ENCODE data around the gene DDX31. TPM values are rescaled to one million over a fixed set of nuclear protein-coding genes. Genes with fewer than 3 reads are reported as not detected.

Gene DDX31
- total RNA-seq = 7.6 and 13.3 TPM in 2 replicates

DNA sequence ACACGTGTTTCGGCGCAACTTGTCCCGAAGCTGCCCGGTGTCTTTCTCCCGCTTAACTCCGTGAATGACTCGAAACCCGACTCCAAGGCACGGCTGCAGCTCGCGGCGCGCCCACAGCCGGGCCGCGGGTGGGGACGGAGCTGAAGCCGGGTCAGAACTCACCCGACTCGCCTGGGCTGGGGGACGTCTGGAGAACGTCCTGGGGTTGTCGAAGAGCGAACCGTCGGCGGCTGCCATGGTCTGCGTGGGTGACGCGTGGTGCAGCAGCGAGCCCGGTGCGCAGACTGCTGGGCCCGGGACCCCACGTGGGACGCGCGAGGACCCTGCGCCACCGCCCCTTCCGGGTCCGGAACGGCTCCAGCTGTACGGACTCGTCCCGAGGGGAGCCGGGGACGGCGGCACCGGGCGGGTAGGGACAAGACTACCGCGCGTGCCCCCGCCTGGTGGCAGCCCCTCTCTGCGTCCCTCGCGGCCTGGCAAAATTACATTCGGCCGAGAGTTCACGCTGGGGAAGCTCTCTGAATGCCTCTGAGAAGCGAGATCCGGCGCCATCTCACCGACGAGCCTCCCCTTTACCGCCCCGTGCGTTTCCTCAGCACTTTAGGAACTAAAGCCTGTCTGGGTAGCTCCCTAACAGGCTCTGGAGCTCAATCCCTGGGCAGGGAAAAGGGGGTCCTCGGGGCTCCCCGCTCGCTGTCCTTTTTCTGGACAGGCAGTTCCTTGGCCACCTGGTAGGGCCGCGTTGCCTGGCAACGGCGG is at the start of gene DDX31:
TSS of gene DDX31 (minus strand) at position 286 of the 759 bp plus-strand sequence. CDS start at position 237, 49 bp downstream.

DNA sequence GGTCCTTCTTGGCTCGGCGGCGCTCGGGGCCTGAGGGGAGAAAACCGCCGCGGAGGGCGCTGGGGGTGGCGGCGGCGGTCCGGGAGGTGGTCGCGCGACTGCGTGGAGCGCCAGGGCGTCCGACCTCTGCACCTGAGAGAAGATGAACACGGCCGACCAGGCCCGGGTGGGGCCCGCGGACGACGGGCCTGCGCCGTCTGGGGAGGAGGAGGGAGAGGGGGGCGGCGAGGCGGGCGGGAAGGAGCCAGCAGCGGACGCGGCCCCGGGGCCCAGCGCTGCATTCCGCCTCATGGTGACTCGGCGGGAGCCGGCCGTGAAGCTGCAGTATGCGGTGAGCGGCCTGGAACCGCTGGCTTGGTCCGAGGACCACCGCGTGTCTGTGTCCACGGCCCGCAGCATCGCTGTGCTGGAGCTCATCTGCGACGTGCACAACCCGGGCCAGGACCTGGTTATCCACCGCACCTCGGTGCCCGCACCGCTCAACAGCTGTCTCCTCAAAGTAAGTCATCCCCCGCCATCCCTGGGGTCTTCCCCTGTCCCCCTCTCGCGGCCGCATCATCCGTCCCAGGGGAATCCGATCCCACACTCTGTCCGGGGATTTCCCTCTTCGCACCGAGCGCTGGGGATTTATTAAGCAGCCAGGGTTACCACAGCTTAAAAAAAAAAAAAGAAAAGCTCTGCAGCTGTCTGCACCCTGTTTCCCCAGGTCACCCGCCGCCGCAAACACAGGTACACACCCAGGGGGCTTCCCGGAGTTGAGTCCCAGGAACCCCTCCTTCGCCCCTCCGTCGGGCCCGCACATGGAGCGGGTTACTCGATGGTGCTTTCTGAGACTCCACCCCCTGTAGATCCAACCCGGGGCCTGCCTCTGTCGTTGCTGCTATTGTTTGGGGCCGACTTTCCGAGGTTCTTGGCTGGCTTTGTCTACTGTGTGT is 941 bp upstream of the DDX31 start, which contains the start of gene GTF3C4:
TSS of gene GTF3C4 (plus strand) at position 8 of the 935 bp plus-strand sequence. CDS start at position 143, 135 bp downstream.

DNA sequence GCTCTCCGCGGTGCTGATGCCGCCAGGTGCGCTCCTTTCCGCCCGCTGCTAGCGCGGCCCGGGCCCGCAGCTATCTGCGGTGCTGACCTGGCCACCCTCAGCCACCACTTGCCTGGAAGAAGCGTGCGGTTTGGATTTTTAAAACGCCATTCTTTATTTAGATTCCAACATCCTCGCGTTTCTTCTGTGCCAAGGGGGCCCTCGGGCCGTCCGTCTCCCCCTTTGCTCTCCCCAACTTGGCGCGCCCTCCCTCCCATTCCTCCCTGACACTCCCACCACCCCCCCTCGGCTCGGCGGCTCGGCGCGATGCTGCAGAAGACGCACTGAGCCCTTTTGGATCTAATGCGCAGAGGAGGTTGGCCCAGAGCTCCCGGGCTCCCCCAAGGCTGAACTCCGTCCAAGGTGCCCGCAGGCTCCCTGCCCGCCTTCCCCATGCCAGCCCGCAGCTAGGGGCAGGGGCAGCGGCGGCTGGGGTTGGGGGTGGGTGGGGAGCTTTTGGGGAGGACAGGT is 87.5 kb downstream of the DDX31 start, which contains the start of gene BARHL1:
TSS of gene BARHL1 (plus strand) at position 331 of the 510 bp plus-strand sequence. CDS start 192 bp downstream, outside the sequence.

Other genes with a start within 250 kb of the DDX31 start
- not detected in 2 replicates for gene BARHL1, start 87.4 kb downstream of the DDX31 start, total RNA-seq
- 8.5 and 14.1 TPM in 2 replicates for gene GTF3C4, start 481 bp upstream of the DDX31 start, total RNA-seq
- gene AK8, start 208.3 kb upstream of the DDX31 start, total RNA-seq = 1.4 TPM in 1 of 2 replicates, not detected in the other
- gene SPACA9, start 208.9 kb upstream of the DDX31 start, total RNA-seq = 1.5 and 3.4 TPM in 2 replicates

Measured in cardiac atrium fibroblast (primary cell).